ENCODE results near the gene NUTM2A.
"Not testable (repeated sequence)": the region's sequence is repeated elsewhere in the genome, so short reads cannot be mapped to it uniquely, and the experiment has no call there.

GRCh38 chr10:87191841-87192240 lies 33.4 kb upstream of the NUTM2A start:
- TF ChIP-seq, protein P1, sequence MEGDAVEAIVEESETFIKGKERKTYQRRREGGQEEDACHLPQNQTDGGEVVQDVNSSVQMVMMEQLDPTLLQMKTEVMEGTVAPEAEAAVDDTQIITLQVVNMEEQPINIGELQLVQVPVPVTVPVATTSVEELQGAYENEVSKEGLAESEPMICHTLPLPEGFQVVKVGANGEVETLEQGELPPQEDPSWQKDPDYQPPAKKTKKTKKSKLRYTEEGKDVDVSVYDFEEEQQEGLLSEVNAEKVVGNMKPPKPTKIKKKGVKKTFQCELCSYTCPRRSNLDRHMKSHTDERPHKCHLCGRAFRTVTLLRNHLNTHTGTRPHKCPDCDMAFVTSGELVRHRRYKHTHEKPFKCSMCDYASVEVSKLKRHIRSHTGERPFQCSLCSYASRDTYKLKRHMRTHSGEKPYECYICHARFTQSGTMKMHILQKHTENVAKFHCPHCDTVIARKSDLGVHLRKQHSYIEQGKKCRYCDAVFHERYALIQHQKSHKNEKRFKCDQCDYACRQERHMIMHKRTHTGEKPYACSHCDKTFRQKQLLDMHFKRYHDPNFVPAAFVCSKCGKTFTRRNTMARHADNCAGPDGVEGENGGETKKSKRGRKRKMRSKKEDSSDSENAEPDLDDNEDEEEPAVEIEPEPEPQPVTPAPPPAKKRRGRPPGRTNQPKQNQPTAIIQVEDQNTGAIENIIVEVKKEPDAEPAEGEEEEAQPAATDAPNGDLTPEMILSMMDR (IDR thresholded peaks at IDR 0.05; ENCODE audit: low read depth, low read length, missing input control), result not testable (repeated sequence)
- TF ChIP-seq GABPA (IDR thresholded peaks at IDR 0.05 in 1 of 2, conservative IDR thresholded peaks at IDR 0.05 in 1 of 2); TAF1 (conservative IDR thresholded peaks at IDR 0.05): not testable (repeated sequence)
